Kidney epithelial cell (primary cell): ENCODE data around the gene ZCCHC24. TPM values are rescaled to one million over a fixed set of nuclear protein-coding genes. Genes with fewer than 3 reads are reported as not detected.
A peak's percentile ranks its signal among the peaks of the same experiment; 100 is the strongest.
"Not testable (repeated sequence)": the region's sequence is repeated elsewhere in the genome, so short reads cannot be mapped to it uniquely, and the experiment has no call there.

ENCODE experiments used
- DNase-seq: peaks from one replicate; pipeline ENCODE4 v3.0.0-alpha.2; 2010; ENCODE audit warnings: low read depth
- H3K27me3 ChIP-seq: 2 replicates; pipeline ENCODE4 v1.6.0; 2011; ENCODE audit warnings: low read length; ENCODE audit not compliant: control insufficient read depth, insufficient read depth
- H3K36me3 ChIP-seq: 2 replicates; pipeline ENCODE4 v1.5.1; 2011; ENCODE audit warnings: low read length; ENCODE audit not compliant: control insufficient read depth, insufficient read depth
- H3K4me3 ChIP-seq: 2 replicates; pipeline ENCODE4 v1.5.1; 2011; ENCODE audit warnings: low read depth, mild to moderate bottlenecking, control low read depth, low read length
- total RNA-seq: library from RNA; depleted of rRNA; stranded (reverse); fragments of >200 nt; gene quantifications from 2 replicates; pipeline ENCODE4 v1.2.3, GENCODE V29; 2015
- TF ChIP-seq, protein P1 (sequence below): IDR thresholded peaks from 2 replicates; pipeline ENCODE4 v1.5.1; 2011; ENCODE audit warnings: mild to moderate bottlenecking, moderate library complexity, low read length, control low read depth, inconsistent platforms; ENCODE audit not compliant: insufficient read depth, poor library complexity, severe bottlenecking

ZCCHC24 gene
- total RNA-seq, 1 donor from 2014 or later, result 6.2 TPM

DNA sequence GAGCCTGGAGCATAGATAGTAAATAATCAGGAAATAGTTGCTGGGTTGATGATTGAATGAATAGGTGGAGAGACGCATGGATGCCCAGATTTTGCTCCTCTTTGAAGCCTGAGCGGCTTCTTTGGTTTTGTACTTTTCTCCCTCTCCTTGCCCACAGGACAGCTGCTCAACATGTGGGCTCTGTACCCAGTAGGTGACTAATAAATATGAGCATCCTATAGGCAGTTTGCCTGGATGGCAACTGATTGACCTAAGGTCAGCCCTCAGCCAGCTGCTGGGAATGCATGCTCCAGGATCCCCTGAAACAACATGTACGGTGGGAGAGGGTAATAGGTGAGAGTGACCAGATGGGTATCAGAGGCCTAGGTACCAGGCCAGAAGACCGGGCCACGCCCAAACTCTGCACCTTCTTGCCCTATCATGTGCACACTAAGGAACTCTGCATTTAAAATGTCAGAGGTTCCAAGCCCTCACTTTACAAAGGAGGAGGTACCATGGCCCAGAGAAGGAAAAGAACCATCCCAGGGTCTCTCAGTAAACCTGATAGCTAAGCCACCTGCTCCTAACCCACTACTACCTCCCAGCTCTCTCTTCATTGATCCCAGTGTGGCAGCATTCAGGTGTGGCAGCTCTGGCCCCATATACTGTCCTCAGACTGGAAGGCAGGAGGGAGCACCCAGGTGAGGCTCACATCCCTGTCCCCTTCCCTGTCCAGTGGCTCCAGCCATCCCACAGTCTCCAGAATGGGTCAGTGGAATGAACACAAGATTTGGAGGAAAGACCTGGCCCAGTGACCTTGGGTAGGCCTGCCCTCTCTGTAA is 2.7 kb upstream of the ZCCHC24 start:
- no peaks in the 10 kb centered on the region for H3K36me3 ChIP-seq
- no peak overlapping the region for H3K4me3 ChIP-seq
- TF ChIP-seq, protein P1, sequence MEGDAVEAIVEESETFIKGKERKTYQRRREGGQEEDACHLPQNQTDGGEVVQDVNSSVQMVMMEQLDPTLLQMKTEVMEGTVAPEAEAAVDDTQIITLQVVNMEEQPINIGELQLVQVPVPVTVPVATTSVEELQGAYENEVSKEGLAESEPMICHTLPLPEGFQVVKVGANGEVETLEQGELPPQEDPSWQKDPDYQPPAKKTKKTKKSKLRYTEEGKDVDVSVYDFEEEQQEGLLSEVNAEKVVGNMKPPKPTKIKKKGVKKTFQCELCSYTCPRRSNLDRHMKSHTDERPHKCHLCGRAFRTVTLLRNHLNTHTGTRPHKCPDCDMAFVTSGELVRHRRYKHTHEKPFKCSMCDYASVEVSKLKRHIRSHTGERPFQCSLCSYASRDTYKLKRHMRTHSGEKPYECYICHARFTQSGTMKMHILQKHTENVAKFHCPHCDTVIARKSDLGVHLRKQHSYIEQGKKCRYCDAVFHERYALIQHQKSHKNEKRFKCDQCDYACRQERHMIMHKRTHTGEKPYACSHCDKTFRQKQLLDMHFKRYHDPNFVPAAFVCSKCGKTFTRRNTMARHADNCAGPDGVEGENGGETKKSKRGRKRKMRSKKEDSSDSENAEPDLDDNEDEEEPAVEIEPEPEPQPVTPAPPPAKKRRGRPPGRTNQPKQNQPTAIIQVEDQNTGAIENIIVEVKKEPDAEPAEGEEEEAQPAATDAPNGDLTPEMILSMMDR, result no peak
- no peaks in the 10 kb centered on the region for H3K27me3 ChIP-seq
- no peak for DNase-seq

DNA sequence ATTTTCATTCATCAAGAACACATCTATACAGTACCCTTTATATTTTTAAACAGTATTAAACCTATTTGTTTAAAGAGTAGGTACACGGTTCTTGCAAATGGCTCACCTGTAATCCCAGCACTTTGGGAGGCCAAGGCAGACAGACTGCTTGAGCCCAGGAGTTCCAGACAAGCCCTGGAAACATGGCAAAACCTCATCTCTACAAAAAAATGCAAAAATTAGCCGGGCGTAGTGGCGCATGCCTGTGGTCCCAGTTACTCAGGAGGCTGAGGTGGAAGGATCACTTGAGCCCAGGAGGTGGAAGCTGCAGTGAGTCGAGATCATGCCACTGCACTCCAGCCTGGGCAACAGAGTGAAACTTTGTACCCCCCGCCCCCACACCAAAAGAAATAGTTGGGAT is 1.8 kb upstream of the ZCCHC24 start:
- DNase-seq, H3K27me3 ChIP-seq: not testable (repeated sequence)

DNA sequence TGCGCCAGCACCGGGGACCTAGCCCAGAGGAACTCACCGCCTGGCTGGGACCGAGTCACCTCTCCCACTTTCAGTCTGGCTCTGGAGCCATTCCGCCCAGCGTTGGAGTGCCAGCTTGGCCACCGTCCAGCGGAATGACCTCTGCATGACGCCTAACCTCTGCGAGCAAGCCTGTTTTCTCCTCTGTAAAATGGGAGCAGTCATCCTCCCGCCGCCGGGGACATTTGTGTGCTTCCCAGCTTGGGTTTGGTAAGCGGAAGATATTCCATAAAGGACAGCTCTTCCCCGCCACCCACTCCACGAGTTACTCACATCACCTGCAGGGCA is 1.3 kb upstream of the ZCCHC24 start:
- H3K4me3 ChIP-seq, result peak overlapping the region; percentile 27
- peaks cover 1% of the 10 kb centered on the region for H3K36me3 ChIP-seq
- DNase-seq, result no peak
- TF ChIP-seq, protein P1, result no peak
- H3K27me3 ChIP-seq, result no peaks in the 10 kb centered on the region

More for the DNA sequence above, 1.8 kb upstream of the ZCCHC24 start:
- not testable (repeated sequence) for H3K36me3 ChIP-seq, H3K4me3 ChIP-seq

DNA sequence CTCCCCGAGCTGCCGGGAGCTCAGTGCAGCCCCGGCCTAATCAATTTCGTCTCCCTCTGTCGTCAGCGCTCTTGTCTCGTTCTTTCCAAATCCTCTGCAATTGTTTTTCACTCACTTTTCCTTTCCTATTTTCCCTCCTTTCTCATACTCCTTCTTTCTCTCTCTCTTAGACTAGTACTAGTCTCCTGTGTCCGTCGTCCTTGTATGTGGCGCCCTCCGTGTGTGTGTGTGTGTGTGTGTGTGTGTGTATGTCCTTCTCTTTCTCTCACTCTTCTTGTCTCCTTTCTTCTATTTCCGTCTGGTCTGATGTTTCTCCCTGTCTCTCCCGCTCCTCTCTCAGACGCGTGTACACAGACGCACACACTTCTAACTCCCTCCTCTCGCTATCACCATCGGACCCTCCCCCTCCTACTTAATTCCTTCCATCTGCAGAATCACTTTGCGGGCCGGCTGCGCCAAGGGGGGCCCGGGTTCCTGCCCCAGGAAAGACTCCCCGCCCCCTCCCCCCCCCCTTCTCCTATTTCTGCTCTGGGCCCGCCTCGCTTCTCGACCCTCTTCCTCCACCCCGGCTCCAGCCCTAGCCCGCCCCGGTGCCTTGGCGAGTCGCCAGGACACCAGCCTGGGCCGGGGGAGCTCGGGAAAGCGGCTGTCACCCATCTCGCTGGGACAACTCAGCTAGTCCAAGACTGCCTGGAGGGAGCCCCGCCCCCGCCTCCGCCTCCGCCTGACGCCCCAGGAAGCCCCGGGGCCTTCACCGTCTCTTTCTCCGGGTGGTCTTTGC is 743 bp upstream of the ZCCHC24 start:
- no peaks in the 10 kb centered on the region for H3K27me3 ChIP-seq
- DNase-seq, result no peak
- TF ChIP-seq, protein P1, result no peak
- peak overlapping the region; percentile 27 for H3K4me3 ChIP-seq
- peaks cover 1% of the 10 kb centered on the region for H3K36me3 ChIP-seq

DNA sequence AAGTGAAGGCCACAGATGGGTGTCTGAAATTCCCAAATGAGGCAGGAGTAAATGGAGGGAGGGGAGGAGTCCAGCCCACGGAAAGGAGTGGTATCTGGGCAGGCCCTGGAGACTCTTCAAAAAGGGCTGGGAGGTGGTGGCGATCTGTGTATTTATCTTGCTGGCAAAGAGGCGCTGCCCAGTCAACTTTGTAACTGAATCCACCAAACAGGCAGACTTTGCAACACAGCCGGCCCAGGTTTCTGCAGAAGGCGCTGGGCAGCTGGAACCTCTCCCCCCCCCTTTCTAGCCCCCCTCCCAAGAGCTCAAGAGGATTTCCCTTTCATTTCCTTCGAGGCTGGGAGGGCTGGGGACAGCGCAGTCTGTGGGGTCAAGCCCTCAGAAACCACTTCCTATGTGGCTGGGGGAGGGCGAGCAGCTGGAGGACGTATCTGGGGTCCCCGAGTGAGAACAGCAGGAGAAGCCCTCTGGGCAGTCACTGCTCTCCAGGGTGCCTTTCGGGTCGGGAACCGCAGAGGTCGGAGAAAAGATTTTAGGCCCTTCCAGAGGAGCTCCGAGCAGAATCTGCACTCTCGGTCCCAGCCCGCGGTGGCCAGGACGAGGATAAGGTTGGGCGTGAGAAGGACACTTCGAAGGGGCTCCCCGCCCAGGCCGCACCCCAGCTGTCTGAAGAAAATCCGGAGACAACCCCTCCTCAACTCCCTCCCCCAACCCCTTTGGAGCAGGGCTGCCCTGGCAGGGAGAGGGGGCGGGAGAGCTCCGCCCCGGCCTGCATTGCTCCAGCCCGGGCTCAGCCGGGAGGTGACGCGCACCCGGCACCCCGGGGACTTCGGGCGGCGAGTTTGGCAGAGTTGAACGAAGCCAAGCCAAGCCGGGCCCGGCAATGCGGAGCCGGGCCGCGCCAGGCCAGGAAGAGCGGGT is 965 bp downstream of the ZCCHC24 start:
- TF ChIP-seq, protein P1, result no peak
- Histone ChIP-seq H3K27me3 (no peaks in the 10 kb centered on the region), H3K4me3 (peak overlapping the region; percentile 54), H3K36me3 (peaks cover 1% of the 10 kb centered on the region)
- no peak for DNase-seq
